Breast epithelium (tissue), 3 donors: ENCODE measurements around the gene CRNKL1.

Source experiments
- CTCF ChIP-seq, 3 donors: fragments of 450-650 bp; IDR thresholded peaks; one replicate each; pipeline ENCODE4 v1.5.1; 2016 to 2017; ENCODE audit warnings: antibody characterized with exemption in 3 of 3, mild to moderate bottlenecking in 3 of 3, moderate library complexity in 3 of 3
- POLR2A ChIP-seq: fragments of 450-650 bp; IDR thresholded peaks from one replicate; pipeline ENCODE4 v1.6.1; 2016; ENCODE audit warnings: antibody characterized with exemption, mild to moderate bottlenecking, moderate library complexity
- POLR2AphosphoS5 ChIP-seq, 3 donors: sonication (generic); formaldehyde crosslinking; IDR thresholded peaks; one replicate each; pipeline ENCODE4 v1.6.1; 2017; ENCODE audit warnings: antibody characterized with exemption in 3 of 3

- TF ChIP-seq POLR2A (no peak), CTCF (IDR thresholded peaks at IDR 0.05) (no peak), POLR2AphosphoS5 (IDR thresholded peaks at IDR 0.05) (no peak)
Observed at GRCh38 chr20:20095114-20095872, 43.0 kb upstream of the CRNKL1 start.
